HFFc6 (cell line): ENCODE measurements around the gene BATF. TPM values are rescaled to one million over a fixed set of nuclear protein-coding genes. Genes with fewer than 3 reads are reported as not detected.

Experiments used
- DNase-seq: peaks from one replicate; pipeline ENCODE4 v3.0.0-alpha.2; 2018
- H3K27ac Mint-ChIP-seq: 2 replicates; pipeline ENCODE4 v1.8.0; 2020; ENCODE audit warnings: mild to moderate bottlenecking, mixed read lengths
- H3K27me3 Mint-ChIP-seq: 2 replicates; pipeline ENCODE4 v1.8.0; 2021; ENCODE audit warnings: mild to moderate bottlenecking, moderate library complexity, mixed read lengths; ENCODE audit not compliant: insufficient read depth
- H3K36me3 Mint-ChIP-seq: 2 replicates; pipeline ENCODE4 v1.8.0; 2021; ENCODE audit warnings: low read depth, mixed read lengths
- H3K4me1 Mint-ChIP-seq: 2 replicates; pipeline ENCODE4 v1.8.0; 2020; ENCODE audit warnings: low read depth, mixed read lengths
- H3K4me3 Mint-ChIP-seq: 2 replicates; pipeline ENCODE4 v1.8.0; 2020; ENCODE audit warnings: mild to moderate bottlenecking, moderate library complexity, mixed read lengths
- H3K9me3 Mint-ChIP-seq: 2 replicates; pipeline ENCODE4 v1.8.0; 2020; ENCODE audit warnings: mild to moderate bottlenecking, mixed read lengths
- CTCF ChIP-seq: fragments of 200-600 bp; sonication (generic); IDR thresholded peaks from 2 replicates; pipeline ENCODE4 v1.5.0; 2021; ENCODE audit warnings: antibody characterized with exemption, mild to moderate bottlenecking
- total RNA-seq, 6 experiments: library from RNA; stranded (reverse); fragmentation: NEBNext Ultra II Directional; extraction: Animal tissue kit (Norgen Biotek cat#: 25700); gene quantifications; 2 replicates in 1 of 6; 3 replicates in 5 of 6; pipeline ENCODE4 v1.2.3, GENCODE V29; 2021

Gene BATF
- total RNA-seq, 6 experiments from 2014 or later: not detected

GRCh38 chr14:75535164-75535898, 13.1 kb downstream of the BATF start:
- Mint-ChIP-seq H3K36me3 (no peaks in the 10 kb centered on the region), H3K9me3 (no peaks in the 10 kb centered on the region), H3K4me3 (no peak overlapping the region), H3K27me3 (peaks cover 4% of the 10 kb centered on the region), H3K4me1 (peaks cover 36% of the 10 kb centered on the region), H3K27ac (peak overlapping the region; percentile 32; the same call in 1 of the 2 replicates)
- DNase-seq: no peak
- no peak for TF ChIP-seq CTCF

DNA sequence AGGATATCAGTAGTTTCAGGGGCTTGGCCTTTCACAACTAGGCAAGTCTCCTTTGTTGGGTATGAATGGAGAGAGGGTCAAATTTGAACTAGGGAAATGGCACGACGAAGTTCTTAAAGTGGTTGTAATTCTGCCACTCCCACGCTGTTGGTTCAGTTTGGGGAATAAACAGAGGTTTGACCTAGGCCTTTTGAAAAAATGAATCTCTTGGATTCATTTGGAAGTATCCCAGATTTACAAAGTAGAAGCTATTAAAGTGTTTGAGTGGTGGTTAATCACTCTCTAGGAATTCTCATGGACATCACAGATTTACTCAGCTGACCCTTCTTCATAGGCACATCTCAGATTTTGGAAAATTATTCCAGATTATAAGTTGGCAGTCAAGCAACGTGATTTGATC, 14.8 kb downstream of the BATF start:
- no peaks in the 10 kb centered on the region for H3K9me3 Mint-ChIP-seq
- H3K36me3 Mint-ChIP-seq: no peaks in the 10 kb centered on the region
- H3K27me3 Mint-ChIP-seq: peaks cover 7% of the 10 kb centered on the region
- TF ChIP-seq CTCF: no peak
- H3K4me1 Mint-ChIP-seq: peaks cover 25% of the 10 kb centered on the region
- H3K4me3 Mint-ChIP-seq: no peak overlapping the region
- H3K27ac Mint-ChIP-seq: no peak overlapping the region
- no peak for DNase-seq

DNA sequence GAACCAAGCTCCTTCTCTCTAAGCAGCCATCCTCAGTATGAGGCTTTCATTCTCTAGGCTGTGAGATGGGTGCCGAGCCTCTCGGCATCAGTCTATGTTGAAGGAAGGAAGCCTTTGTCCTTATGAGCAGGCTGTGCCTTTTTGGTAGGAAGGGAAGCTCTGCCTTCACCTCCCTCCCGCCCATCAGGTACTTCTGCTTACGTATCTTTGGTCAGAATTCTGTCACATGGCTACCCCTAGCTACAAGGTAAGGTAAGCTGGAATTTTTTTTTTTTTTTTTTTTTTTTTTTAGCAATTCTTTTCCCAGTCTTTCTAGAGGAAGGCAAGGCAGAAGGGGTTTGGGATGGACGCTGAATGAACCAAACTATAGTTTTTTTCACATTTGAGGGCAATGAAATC, 16.9 kb downstream of the BATF start:
- TF ChIP-seq CTCF: no peak
- H3K27ac Mint-ChIP-seq: no peak overlapping the region
- H3K4me3 Mint-ChIP-seq: no peak overlapping the region
- no peaks in the 10 kb centered on the region for H3K36me3 Mint-ChIP-seq
- peaks cover 13% of the 10 kb centered on the region for H3K27me3 Mint-ChIP-seq
- H3K4me1 Mint-ChIP-seq: peaks cover 27% of the 10 kb centered on the region
- H3K9me3 Mint-ChIP-seq: no peaks in the 10 kb centered on the region
- no peak for DNase-seq

- Mint-ChIP-seq H3K27ac (no peak overlapping the region), H3K9me3 (no peaks in the 10 kb centered on the region), H3K27me3 (peaks cover 13% of the 10 kb centered on the region), H3K36me3 (no peaks in the 10 kb centered on the region), H3K4me3 (no peak overlapping the region), H3K4me1 (peaks cover 27% of the 10 kb centered on the region)
- TF ChIP-seq CTCF: no peak
- DNase-seq: no peak
These were observed 17.6 kb downstream of the BATF start for GRCh38 chr14:75539561-75540478.

- no peaks in the 10 kb centered on the region for H3K36me3 Mint-ChIP-seq
- H3K9me3 Mint-ChIP-seq: no peaks in the 10 kb centered on the region
- H3K4me3 Mint-ChIP-seq: no peak overlapping the region
- H3K27me3 Mint-ChIP-seq: peaks cover 15% of the 10 kb centered on the region
- no peak for DNase-seq
- no peak overlapping the region for H3K27ac Mint-ChIP-seq
- H3K4me1 Mint-ChIP-seq: peaks cover 21% of the 10 kb centered on the region
- TF ChIP-seq CTCF: no peak
These were observed 18.2 kb downstream of the BATF start for GRCh38 chr14:75540479-75540851.
